ENCODE measurements around the gene EXOC3.
"Not testable (repeated sequence)": the region's sequence is repeated elsewhere in the genome, so short reads cannot be mapped to it uniquely, and the experiment has no call there.

Gene EXOC3

GRCh38 chr5:458547-459353, 15.8 kb downstream of the EXOC3 start:
- no peak for DNase-seq

DNA sequence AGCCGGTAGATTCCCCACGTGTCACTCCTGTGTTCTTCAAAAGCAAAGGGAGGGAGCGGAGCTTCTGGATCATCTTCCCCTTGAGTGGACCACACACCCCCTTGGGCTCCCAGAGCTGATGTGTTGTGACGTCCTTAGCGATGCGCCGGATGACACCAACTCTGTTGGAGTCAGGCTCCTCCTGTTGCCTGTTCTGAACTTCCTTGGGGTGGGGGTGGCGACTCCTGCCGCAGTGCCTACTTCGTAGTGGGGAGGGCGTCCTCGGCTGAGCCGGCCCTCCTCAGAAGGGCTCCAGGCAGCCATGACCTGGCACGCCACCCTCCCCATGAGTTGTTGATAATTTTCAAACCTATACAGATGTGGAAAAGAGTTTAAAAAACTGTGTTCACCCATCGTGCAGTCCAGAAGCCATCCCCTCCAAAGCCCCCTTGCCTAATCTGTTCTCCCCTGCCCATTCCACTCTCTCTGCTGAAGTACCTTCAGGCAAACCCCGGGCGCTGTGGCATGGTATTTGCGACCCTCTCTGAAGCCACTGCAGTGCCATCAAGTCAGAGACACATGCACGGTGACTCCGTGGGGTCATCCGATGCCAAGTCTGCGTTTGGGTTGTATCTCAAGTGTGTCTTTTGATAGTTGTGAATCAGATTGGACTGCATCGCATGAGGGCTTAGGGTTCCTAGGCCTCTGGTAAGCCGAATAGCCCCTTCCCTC, 16.7 kb downstream of the EXOC3 start:
- DNase-seq, result no peak

- DNase-seq, result no peak
Measured at GRCh38 chr5:460273-460625, 17.3 kb downstream of the EXOC3 start.

- DNase-seq, result no peak
Measured at GRCh38 chr5:462051-462481, 19.1 kb downstream of the EXOC3 start.

- DNase-seq, result no peak
Measured at GRCh38 chr5:463301-463700, 20.3 kb downstream of the EXOC3 start.

DNA sequence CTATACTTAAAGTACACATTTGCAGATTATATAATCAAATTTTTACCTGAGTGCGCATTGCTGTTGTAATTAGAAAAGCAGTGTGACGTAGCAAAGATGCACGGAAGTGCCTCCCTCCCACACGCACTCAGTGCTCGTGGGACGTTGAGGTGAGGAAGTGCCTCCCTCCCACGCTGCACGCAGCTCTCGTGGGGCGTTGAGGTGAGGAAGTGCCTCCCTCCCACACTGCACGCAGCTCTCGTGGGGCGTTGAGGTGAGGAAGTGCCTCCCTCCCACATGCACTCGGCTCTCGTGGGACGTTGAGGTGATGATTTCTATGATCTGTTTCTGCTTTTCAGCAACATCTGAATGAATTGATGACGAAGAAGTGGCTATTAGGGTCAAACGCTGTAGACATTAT, 21.0 kb downstream of the EXOC3 start:
- DNase-seq, result peak; percentile 68

- no peak for DNase-seq
Measured at GRCh38 chr5:464446-464842, 21.5 kb downstream of the EXOC3 start.

DNA sequence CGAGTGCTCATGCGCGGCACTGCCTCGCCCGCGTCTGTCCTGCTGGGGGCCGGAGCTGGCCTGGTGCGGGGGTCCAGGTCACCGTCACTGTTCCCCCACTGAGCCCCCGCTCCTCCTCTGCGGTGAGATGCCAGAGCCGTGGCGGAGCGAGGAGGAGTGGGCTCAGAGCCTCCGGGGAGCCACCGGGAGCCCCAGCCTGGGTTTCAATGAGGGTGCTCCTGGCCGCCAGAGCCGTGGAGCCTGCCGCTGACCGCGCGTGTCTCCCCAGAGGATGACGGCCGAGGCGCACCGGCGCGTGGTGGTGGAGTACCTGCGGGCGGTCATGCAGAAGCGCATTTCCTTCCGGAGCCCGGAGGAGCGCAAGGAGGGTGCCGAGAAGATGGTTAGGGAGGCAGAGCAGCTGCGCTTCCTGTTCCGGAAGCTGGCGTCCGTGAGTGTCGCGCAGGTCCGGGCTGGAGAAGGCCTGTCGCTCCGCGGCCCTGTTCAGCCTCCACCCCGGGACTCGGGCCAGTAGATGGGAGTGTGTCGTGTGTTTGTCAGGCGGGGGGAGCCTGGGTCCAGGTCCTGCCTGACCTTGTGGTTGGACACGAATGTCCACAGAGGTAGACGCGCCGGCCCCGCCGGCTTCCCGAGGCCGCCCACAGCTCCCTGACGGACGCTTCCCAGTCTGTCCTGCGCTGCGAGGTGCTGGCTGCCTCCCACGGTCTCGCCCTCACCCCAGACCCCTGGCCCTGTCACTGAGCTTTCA, 22.0 kb downstream of the EXOC3 start:
- DNase-seq, result no peak

DNA sequence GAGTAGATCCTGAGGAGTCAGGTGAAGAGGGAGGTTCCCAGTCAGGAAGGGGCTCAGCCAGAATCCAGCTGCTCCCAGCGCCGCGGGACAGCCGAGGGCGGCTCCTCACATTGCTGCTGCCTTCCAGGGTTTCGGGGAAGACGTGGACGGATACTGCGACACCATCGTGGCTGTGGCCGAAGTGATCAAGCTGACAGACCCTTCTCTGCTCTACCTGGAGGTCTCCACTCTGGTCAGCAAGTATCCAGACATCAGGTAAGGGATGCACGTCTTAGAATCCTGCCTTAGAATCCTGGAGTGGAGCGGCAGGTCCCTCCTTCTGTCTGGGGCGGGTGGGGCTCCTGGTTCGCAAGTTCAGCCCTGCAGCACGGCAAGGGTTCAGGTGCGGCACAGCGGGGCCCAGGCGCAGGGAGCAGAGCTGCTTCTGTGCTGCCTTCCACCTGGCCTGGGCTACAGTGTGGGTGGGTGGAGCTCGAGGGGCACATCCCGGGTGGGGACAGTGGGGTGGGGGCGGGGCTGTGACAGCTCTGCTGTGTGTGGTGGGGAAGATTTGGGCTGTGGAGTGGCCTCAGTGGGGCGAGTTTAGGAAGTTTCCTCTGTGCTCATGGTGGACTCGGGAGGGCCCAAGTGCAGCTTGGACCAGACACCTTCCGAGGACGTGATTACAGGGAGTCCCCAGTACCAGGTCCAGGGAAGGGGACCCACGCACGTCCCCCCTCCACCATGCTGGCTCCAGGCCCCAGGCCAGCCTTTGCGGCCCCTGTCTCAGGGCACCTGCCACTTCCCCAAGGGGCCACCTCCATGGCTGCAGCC, 22.8 kb downstream of the EXOC3 start:
- no peak for DNase-seq

GRCh38 chr5:466661-467310, 23.8 kb downstream of the EXOC3 start:
- no peak for DNase-seq

DNA sequence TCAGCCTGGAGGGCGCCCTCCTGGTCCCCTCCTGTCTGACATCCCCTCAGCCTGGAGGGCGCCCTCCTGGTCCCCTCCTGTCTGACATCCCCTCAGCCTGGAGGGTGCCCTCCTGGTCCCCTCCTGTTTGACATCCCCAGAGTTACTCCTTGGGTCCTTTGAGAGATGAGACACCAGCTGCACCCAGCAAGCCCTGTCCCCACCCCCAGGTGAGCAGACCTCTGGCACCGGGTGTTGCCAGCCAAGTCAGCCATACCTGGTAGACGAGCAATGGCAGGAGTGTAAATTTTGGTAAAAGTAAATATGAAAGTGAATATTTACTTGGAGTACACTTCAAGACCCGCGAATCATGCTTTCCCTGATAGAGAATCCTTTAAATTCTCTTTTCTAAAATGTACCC, 25.4 kb downstream of the EXOC3 start:
- DNase-seq, result no peak

DNA sequence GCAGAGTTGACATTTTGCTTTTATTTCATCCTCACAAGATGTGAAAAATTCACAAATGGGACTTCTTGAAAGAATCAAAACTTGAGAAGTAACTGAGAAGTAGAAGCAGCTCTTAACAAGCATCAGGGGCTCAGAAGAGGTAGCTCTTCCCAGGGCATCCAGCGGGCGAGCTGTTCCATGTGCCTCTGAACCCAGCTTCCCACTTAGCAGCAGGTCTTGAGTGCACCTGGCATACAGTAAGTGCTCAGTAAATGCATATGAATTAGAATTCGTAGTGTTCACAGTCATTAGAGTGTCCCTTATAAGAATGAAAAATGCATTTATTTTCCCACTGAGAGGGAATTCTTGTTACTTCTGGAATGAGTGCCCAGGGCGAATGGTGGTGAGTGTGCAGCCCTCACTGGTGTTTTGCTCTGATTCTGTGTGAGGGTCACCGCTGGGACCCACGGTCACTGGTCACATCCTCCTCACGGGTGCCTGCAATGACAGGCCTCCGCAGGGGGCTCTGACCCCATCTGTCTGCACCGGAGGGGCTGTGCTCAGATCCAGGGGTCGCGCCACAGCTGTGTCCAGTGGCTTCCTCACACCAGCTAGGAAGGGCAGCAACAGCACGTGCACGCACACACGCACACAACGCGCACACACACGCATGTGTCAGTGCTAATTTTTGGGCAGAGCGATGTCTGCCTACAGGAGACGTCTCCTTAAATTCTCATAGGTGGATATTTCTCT, 26.9 kb downstream of the EXOC3 start:
- no peak for DNase-seq

DNA sequence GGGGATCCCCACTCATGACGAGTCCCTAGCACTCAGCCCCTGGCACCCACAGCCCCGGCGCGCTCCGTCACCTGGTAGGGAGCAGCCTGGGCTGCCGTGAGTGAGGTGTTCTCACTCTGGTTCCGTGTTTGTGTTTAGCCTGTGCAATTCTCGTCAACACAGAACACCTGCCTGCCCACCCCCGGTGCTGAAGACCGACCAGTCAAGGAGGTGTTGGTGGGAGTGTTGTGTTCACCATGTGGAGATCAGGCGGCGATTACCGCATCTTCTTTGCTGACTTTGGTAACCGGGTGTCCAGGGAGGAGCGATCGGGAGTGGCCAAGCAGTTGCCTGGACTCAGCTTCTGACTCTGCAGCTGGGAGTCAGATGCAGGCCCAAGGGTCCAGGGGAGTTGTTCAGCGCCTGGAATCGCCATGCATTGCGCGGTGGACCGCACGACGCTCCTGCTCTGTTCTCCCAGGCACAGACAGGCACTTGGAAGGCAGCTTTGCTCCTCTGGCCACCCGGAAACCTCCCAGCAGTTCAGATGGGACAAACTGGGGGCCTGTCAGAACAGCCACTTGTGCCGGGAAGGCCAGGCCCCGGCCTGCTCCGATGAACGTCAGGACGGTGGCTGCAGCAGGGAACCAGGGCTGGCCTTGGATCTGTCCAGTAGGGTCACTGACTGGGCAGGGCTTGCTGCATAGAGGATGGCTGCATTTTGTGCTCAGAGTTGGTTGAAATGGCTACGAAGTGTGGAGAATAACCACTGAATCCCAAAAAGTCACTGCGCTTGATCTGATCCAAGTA, 28.2 kb downstream of the EXOC3 start:
- no peak for DNase-seq

DNA sequence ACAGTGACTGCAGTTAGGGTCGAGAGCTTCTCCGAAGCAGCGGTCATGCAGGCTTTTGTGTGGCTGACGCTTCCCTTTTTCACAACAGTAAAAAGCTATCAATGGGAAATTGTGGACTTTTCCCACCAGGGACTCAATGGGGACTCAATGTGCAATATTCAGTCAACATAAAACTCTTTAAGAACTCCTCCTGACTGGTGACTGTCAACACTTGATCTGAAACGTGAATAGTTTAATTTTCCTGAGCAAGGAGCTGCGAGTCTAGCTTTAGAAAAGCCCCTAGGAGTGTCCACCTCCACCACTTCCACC, 28.7 kb downstream of the EXOC3 start:
- no peak for DNase-seq

- no peak for DNase-seq
Measured at GRCh38 chr5:472076-472655, 29.2 kb downstream of the EXOC3 start.

DNA sequence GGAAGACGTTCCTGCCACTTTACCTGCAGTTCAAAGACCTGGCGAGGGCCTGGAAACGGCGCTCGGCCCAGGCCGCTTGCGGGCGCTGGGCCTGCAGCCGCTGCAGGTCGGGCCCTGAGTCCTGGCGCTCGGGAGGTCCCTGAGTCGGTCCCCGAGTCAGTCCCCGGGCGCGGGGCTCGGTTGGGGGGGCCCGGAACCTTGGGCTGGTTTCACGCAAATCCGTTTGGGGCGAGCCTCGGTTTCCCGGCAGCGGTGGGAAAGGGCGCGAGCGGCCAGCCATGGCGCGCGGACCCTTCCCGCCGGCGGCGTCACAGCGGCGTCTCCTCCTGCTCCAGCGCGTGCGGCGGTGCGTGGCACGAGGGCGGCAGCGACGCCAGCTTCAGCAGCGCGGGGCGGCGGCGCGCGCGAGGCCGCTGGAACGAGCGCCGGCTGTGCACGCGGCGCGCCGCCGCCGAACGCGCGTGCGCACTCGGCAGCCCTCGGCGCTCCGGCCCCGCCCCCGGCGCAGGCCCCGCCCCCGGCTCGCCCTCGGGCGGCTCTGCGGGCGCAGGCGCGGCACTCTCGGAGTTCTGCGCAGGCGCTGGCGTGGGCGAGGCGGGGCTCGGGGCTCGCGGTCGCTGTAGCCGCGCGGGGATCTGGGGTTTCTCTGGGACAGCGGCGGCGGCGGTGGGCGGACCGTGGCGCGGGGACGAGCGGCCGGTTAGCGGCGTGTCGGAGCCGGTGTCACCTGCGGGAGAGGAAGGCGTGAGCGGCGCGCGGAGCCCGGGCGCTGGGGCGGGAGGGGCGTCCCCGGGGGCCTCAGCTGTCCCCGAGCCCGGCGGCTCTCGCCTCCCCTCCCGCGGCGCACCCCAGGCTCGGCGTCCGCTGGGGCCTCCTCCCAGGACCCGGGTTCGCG, 29.9 kb downstream of the EXOC3 start:
- peak; percentile 81 for DNase-seq

- peak; percentile 22 for DNase-seq
Measured at GRCh38 chr5:473551-474192, 30.7 kb downstream of the EXOC3 start.

- not testable (repeated sequence) for DNase-seq
Measured at GRCh38 chr5:474232-474839, 31.4 kb downstream of the EXOC3 start.

Measured in activated effector memory CD4-positive, alpha-beta T cell treated with Interleukin-2 at 50 U/mL for 16 hours (primary cell).